K562 (cell line): ENCODE results near the gene RPL36AL. TPM values are rescaled to one million over a fixed set of nuclear protein-coding genes. Genes with fewer than 3 reads are reported as not detected.

Experiments
- ATAC-seq: fragments of 200-7000 bp; cut with Tn5 transposase; 3 replicates; pipeline ENCODE4 v1.9.1; 2020; ENCODE audit warnings: moderate library complexity
- BruUV-seq: library from RNA; stranded (reverse); fragments of 400-500 nt; replicated peaks from 2 replicates; lab custom pipeline; 2021; lab: Mats Ljungman, UMichigan
- CTCF ChIA-PET: fragments of 300-600 bp; formaldehyde crosslinking; extraction: SDS; loops from one replicate; lab custom pipeline; 2021; ENCODE audit warnings: low intra/inter-chr PET ratio; lab: Yijun Ruan, JAX
- POLR2A ChIA-PET: fragments of 300-600, 350-650 bp; sonication (Branson Sonifier 250); formaldehyde crosslinking; extraction: SDS; loops from one replicate; lab custom pipeline; 2021; ENCODE audit warnings: antibody characterized with exemption, inconsistent platforms; lab: Yijun Ruan, JAX
- DNase-seq, 4 experiments: peaks; one replicate each; pipeline versions ENCODE4 v3.0.0 to v3.0.0-alpha.2; 2011 to 2018; ENCODE audit warnings: low spot score in 3 of 4, mixed read lengths in 3 of 4; ENCODE audit errors: extremely low read depth in 1 of 4
- FAIRE-seq: peaks from 2 replicates; lab custom pipeline; 2011; peaks lifted over from hg19 to GRCh38; lab: Jason Lieb, UNC
- H2AFZ ChIP-seq: 2 replicates; pipeline ENCODE4 v1.6.0; 2011; ENCODE audit warnings: low read depth, low read length, control low read depth, inconsistent platforms
- H3K27ac ChIP-seq: fragments of 200-600 bp; 3 replicates; pipeline ENCODE4 v1.8.0; 2011; ENCODE audit warnings: low read depth, mild to moderate bottlenecking, control low read depth, inconsistent platforms, low read length, moderate library complexity, mixed read lengths; ENCODE audit errors: extremely low read depth
- H3K27me3 ChIP-seq, 2 experiments: fragments of 300-600 bp in 1 of 2; 2 replicates in 1 of 2; 3 replicates in 1 of 2; pipeline versions ENCODE4 v1.6.0 to v1.8.0; 2011; ENCODE audit warnings: inconsistent platforms in 2 of 2, low read length in 2 of 2, mild to moderate bottlenecking in 1 of 2, mixed read lengths in 1 of 2, moderate library complexity in 1 of 2; ENCODE audit not compliant: control insufficient read depth in 2 of 2, insufficient read depth in 2 of 2
- H3K36me3 ChIP-seq: fragments of 300-600 bp; 3 replicates; pipeline ENCODE4 v1.8.0; 2011; ENCODE audit warnings: mild to moderate bottlenecking, low read length, inconsistent platforms; ENCODE audit not compliant: control insufficient read depth, insufficient read depth
- H3K4me1 ChIP-seq, 2 experiments: fragments of 200-600 bp in 1 of 2; replicated peaks in 1 of 2; 2 replicates in 1 of 2; 3 replicates in 1 of 2; pipeline versions ENCODE4 v1.5.1 to v1.8.0; 2011; ENCODE audit warnings: inconsistent platforms in 2 of 2, low read length in 2 of 2, mild to moderate bottlenecking in 1 of 2, mixed read lengths in 1 of 2, moderate library complexity in 1 of 2; ENCODE audit not compliant: control insufficient read depth in 2 of 2, insufficient read depth in 2 of 2
- H3K4me2 ChIP-seq: 2 replicates; pipeline ENCODE4 v1.6.1; 2011; ENCODE audit warnings: low read length, control low read depth, inconsistent platforms, mixed read lengths; ENCODE audit not compliant: insufficient read depth
- H3K4me3 ChIP-seq: fragments of 200-600 bp; sonication (generic), shearing (Covaris generic); 2 replicates; pipeline ENCODE4 v1.5.1; 2016; ENCODE audit warnings: control low read depth, inconsistent platforms
- H3K79me2 ChIP-seq: fragments of 200-600 bp; 3 replicates; pipeline ENCODE4 v1.8.0; 2011; ENCODE audit warnings: low read length, inconsistent platforms; ENCODE audit not compliant: control insufficient read depth, insufficient read depth
- H3K9ac ChIP-seq, 2 experiments: 2 replicates each; pipeline versions ENCODE4 v1.6.0 to v1.6.1; 2011; ENCODE audit warnings: low read depth in 2 of 2, low read length in 2 of 2, control low read depth in 1 of 2, inconsistent platforms in 1 of 2, mild to moderate bottlenecking in 1 of 2, mixed read lengths in 1 of 2; ENCODE audit not compliant: insufficient read depth in 1 of 2
- H3K9me1 ChIP-seq: one replicate; pipeline ENCODE4 v1.6.0; 2011; ENCODE audit warnings: inconsistent platforms, mild to moderate bottlenecking, low read length, moderate library complexity; ENCODE audit not compliant: control insufficient read depth, insufficient read depth
- H3K9me3 ChIP-seq: replicated peaks from 2 replicates; pipeline ENCODE4 v1.5.1; 2011; ENCODE audit warnings: low read depth, low read length, inconsistent platforms; ENCODE audit not compliant: control insufficient read depth, insufficient read depth
- H4K20me1 ChIP-seq: replicated peaks from 2 replicates; pipeline ENCODE4 v1.6.1; 2011; ENCODE audit warnings: low read length, inconsistent platforms, mixed read lengths; ENCODE audit not compliant: control insufficient read depth, insufficient read depth
- ARID2 ChIP-seq: fragments of 450-650 bp; IDR thresholded peaks from 2 replicates; pipeline ENCODE4 v1.6.1; 2017; ENCODE audit warnings: antibody characterized with exemption, mild to moderate bottlenecking
- E2F8 ChIP-seq: fragments of 450-650 bp; IDR thresholded peaks from 2 replicates; pipeline ENCODE4 v1.7.1; 2018; ENCODE audit warnings: mild to moderate bottlenecking, low read depth; ENCODE audit not compliant: partially characterized antibody
- KLF16 ChIP-seq: IDR thresholded peaks from 2 replicates; pipeline ENCODE4 v1.6.1; 2016; ENCODE audit warnings: antibody characterized with exemption
- SMARCB1 ChIP-seq: IDR thresholded peaks from 2 replicates; pipeline ENCODE4 v1.6.1; 2011; ENCODE audit warnings: improper control_type of control experiment, low read depth; ENCODE audit not compliant: insufficient read length
- SMARCC2 ChIP-seq: fragments of 450-650 bp; IDR thresholded peaks from 2 replicates; pipeline ENCODE4 v1.6.1; 2017; ENCODE audit warnings: antibody characterized with exemption, moderate library complexity, mild to moderate bottlenecking, low read depth
- SRSF3 ChIP-seq: fragments of 200-400 bp; formaldehyde crosslinking; IDR thresholded peaks from 2 replicates; pipeline ENCODE4 v1.6.1; 2016; ENCODE audit warnings: mild to moderate bottlenecking, low read length, moderate library complexity; ENCODE audit not compliant: insufficient read depth
- TCF7L2 ChIP-seq: fragments of 150-350 bp; IDR thresholded peaks from 2 replicates; pipeline ENCODE4 v1.6.1; 2016; ENCODE audit warnings: low read depth, mild to moderate bottlenecking, low read length, moderate library complexity
- TFAP4 ChIP-seq: sonication (generic); formaldehyde crosslinking; IDR thresholded peaks from 2 replicates; pipeline ENCODE4 v1.8.0; 2022; ENCODE audit warnings: missing genetic modification reagents, mild to moderate bottlenecking, moderate library complexity, borderline replicate concordance
- TSHZ1 ChIP-seq: fragments of 250-450 bp; sonication (Bioruptor Pico); IDR thresholded peaks from 2 replicates; pipeline ENCODE4 v1.4.0; 2020; ENCODE audit warnings: mild to moderate bottlenecking, moderate library complexity
- ZNF764 ChIP-seq: fragments of 250-450 bp; sonication (Bioruptor Pico); IDR thresholded peaks from 2 replicates; pipeline ENCODE4 v1.4.0; 2020; ENCODE audit warnings: low read depth, mild to moderate bottlenecking, moderate library complexity
- WGBS: fragments of 100-300 bp; shearing (Covaris generic); methylation state at CpG from one replicate; pipeline ENCODE4 v1.1.6; 2016; ENCODE audit warnings: low coverage, mixed read lengths; ENCODE audit not compliant: insufficient coverage; ENCODE audit errors: missing lambda C conversion rate; 5-methylcytosine and 5-hydroxymethylcytosine counted together
- in situ Hi-C: fragments of 300-500 bp; cut with MboI; formaldehyde crosslinking; loops from 4 replicates; pipeline ENCODE4 v1.15.0; 2018; ENCODE audit warnings: inconsistent platforms, mixed read lengths
- intact Hi-C: fragments of 100-400 bp; cut with micrococcal nuclease; formaldehyde crosslinking; loops from 2 replicates; pipeline ENCODE4 v1.14.2; 2022
- polyA plus RNA-seq, 8 experiments: library from polyadenylated mRNA; depleted of rRNA in 4 of 8; stranded (reverse) in 5 of 8; unstranded in 3 of 8; fragments of >200 nt; fragmentation: Nextera tagmentation in 2 of 8; fragmentation: Illumina TruSeq in 1 of 8; extraction: Ambion mirVana in 2 of 8; extraction: Trizol in 1 of 8; gene quantifications; 2 replicates each; pipeline versions ENCODE4 v1.2.1 to v1.2.3, GENCODE V29; 2011 to 2014; ENCODE audit warnings: inconsistent platforms in 1 of 8, missing spikeins in 1 of 8
- total RNA-seq, 7 experiments: library from RNA; depleted of rRNA in 6 of 7; stranded (reverse); fragments of >200 nt in 6 of 7; fragmentation: Illumina TruSeq in 2 of 7; extraction: Trizol in 2 of 7; gene quantifications; 2 replicates each; pipeline versions ENCODE4 v1.2.1 to v1.2.3, GENCODE V29; 2011 to 2021; ENCODE audit warnings: low replicate concordance in 1 of 7
- TF ChIP-seq, protein P1 (sequence below): fragments of 150-350 bp; conservative IDR thresholded peaks from 2 replicates; pipeline ENCODE4 v1.6.1; 2014; ENCODE audit warnings: low read length

Gene RPL36AL
- total and polyA plus RNA-seq, 9 of the 15 experiments (the other 6 are each of a cell fraction or from before 2014, with no cell fraction given), result 146 to 674 (median 360) TPM

DNA sequence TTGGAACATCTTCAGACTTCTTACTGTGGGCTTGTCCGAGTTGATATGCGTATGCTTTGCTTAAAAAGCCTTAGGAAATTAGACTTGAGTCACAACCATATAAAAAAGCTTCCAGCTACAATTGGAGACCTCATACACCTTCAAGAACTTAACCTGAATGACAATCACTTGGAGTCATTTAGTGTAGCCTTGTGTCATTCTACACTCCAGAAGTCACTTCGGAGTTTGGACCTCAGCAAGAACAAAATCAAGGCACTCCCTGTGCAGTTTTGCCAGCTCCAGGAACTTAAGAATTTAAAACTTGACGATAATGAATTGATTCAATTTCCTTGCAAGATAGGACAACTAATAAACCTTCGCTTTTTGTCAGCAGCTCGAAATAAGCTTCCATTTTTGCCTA lies 12.8 kb downstream of the RPL36AL start:
- no peak overlapping the region for H3K4me2 ChIP-seq
- H3K4me1 ChIP-seq, result no peaks in the 10 kb centered on the region; a peak in 2 of 5 replicates
- H3K36me3 ChIP-seq, result peaks cover 48% of the 10 kb centered on the region
- H3K79me2 ChIP-seq, result peaks cover 16% of the 10 kb centered on the region
- POLR2A ChIA-PET, result interaction anchor here (0.9 kb wide), 1 partner anchor 12 kb away, joined by 4 read pairs; no protein-coding TSS in a partner anchor
- intact Hi-C loops, result no loop called here
- DNase-seq (no peak), FAIRE-seq (no peak), ATAC-seq (no peak)
- H3K27ac ChIP-seq, result no peak overlapping the region
- CTCF ChIA-PET, result no interaction called here
- no peak overlapping the region for H3K4me3 ChIP-seq
- no peaks in the 10 kb centered on the region for H3K9me1 ChIP-seq
- in situ Hi-C loops, result no loop called here
- no peak overlapping the region for H3K9ac ChIP-seq
- no peaks in the 10 kb centered on the region for H3K9me3 ChIP-seq
- no peaks in the 10 kb centered on the region for H4K20me1 ChIP-seq
- TF ChIP-seq TCF7L2 (no peak), TFAP4 (CRISPR knock-in tag) (no peak), ARID2 (no peak), TSHZ1 (CRISPR knock-in tag) (no peak), ZNF764 (CRISPR knock-in tag) (no peak), SMARCC2 (no peak), E2F8 (no peak), KLF16 (no peak), SRSF3 (no peak), SMARCB1 (no peak)
- TF ChIP-seq, protein P1, sequence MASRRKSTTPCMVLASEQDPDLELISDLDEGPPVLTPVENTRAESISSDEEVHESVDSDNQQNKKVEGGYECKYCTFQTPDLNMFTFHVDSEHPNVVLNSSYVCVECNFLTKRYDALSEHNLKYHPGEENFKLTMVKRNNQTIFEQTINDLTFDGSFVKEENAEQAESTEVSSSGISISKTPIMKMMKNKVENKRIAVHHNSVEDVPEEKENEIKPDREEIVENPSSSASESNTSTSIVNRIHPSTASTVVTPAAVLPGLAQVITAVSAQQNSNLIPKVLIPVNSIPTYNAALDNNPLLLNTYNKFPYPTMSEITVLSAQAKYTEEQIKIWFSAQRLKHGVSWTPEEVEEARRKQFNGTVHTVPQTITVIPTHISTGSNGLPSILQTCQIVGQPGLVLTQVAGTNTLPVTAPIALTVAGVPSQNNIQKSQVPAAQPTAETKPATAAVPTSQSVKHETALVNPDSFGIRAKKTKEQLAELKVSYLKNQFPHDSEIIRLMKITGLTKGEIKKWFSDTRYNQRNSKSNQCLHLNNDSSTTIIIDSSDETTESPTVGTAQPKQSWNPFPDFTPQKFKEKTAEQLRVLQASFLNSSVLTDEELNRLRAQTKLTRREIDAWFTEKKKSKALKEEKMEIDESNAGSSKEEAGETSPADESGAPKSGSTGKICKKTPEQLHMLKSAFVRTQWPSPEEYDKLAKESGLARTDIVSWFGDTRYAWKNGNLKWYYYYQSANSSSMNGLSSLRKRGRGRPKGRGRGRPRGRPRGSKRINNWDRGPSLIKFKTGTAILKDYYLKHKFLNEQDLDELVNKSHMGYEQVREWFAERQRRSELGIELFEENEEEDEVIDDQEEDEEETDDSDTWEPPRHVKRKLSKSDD, result no peak
- no peaks in the 10 kb centered on the region for H3K27me3 ChIP-seq
- H2AFZ ChIP-seq, result no peak overlapping the region
- no TSS peak for BruUV-seq
- 92% methylated on average over 6 of the region's 6 CpGs for WGBS
